H9 (cell line): ENCODE results near the gene GRHL3. TPM values are rescaled to one million over a fixed set of nuclear protein-coding genes. Genes with fewer than 3 reads are reported as not detected.

Experiments used
- DNase-seq: peaks from one replicate; pipeline ENCODE4 v3.0.0-alpha.2; 2017
- H2AFZ ChIP-seq: one replicate; pipeline ENCODE4 v1.6.1; 2013; ENCODE audit warnings: mild to moderate bottlenecking, low read length, control low read depth, moderate library complexity
- H2AK5ac ChIP-seq: 2 replicates; pipeline ENCODE4 v1.6.1; 2013; ENCODE audit warnings: low read length, control low read depth, mixed read lengths; ENCODE audit not compliant: insufficient read length
- H2BK120ac ChIP-seq: one replicate; pipeline ENCODE4 v1.6.1; 2013; ENCODE audit warnings: low read depth, mild to moderate bottlenecking, low read length, control low read depth, inconsistent platforms; ENCODE audit not compliant: poor library complexity, severe bottlenecking
- H2BK12ac ChIP-seq: 2 replicates; pipeline ENCODE4 v1.6.1; 2013; ENCODE audit warnings: low read length, control low read depth, mixed read lengths, low read depth; ENCODE audit not compliant: insufficient read length
- H2BK15ac ChIP-seq: 2 replicates; pipeline ENCODE4 v1.6.1; 2013; ENCODE audit warnings: low read depth, low read length, control low read depth
- H2BK20ac ChIP-seq: one replicate; pipeline ENCODE4 v1.6.1; 2013; ENCODE audit warnings: low read depth, mild to moderate bottlenecking, low read length, control low read depth, inconsistent platforms; ENCODE audit not compliant: poor library complexity, severe bottlenecking
- H2BK5ac ChIP-seq: 2 replicates; pipeline ENCODE4 v1.6.1; 2013; ENCODE audit warnings: low read length, control low read depth, mixed read lengths; ENCODE audit not compliant: insufficient read length
- H3K14ac ChIP-seq: 2 replicates; pipeline ENCODE4 v1.6.1; 2013; ENCODE audit warnings: low read length, control low read depth; ENCODE audit not compliant: insufficient read depth
- H3K18ac ChIP-seq: 2 replicates; pipeline ENCODE4 v1.6.1; 2013; ENCODE audit warnings: low read depth, mild to moderate bottlenecking, mixed read lengths, low read length, control low read depth; ENCODE audit not compliant: insufficient read length
- H3K23ac ChIP-seq: 2 replicates; pipeline ENCODE4 v1.6.1; 2013; ENCODE audit warnings: low read length, control low read depth, mixed read lengths, low read depth; ENCODE audit not compliant: insufficient read length
- H3K23me2 ChIP-seq: 2 replicates; pipeline ENCODE4 v1.6.1; 2013; ENCODE audit warnings: low read depth, mild to moderate bottlenecking, mixed read lengths, low read length, control low read depth; ENCODE audit not compliant: insufficient read length, poor library complexity, severe bottlenecking
- H3K27ac ChIP-seq: 2 replicates; pipeline ENCODE4 v1.5.1; 2013; ENCODE audit warnings: low read length, control low read depth, mixed read lengths, low read depth; ENCODE audit not compliant: insufficient read length
- H3K27me3 ChIP-seq: 2 replicates; pipeline ENCODE4 v1.6.1; 2013; ENCODE audit warnings: low read length, control low read depth, inconsistent platforms; ENCODE audit not compliant: insufficient read depth
- H3K4ac ChIP-seq: 2 replicates; pipeline ENCODE4 v1.6.1; 2013; ENCODE audit warnings: low read depth, mild to moderate bottlenecking, control low read depth, inconsistent platforms, low read length, moderate library complexity
- H3K4me1 ChIP-seq: 2 replicates; pipeline ENCODE4 v1.6.1; 2013; ENCODE audit warnings: low read length, control low read depth, inconsistent platforms; ENCODE audit not compliant: insufficient read depth
- H3K4me2 ChIP-seq: 2 replicates; pipeline ENCODE4 v1.6.1; 2013; ENCODE audit warnings: low read length, control low read depth, mixed read lengths; ENCODE audit not compliant: insufficient read length, insufficient read depth
- H3K56ac ChIP-seq: 2 replicates; pipeline ENCODE4 v1.6.1; 2013; ENCODE audit warnings: low read depth, mild to moderate bottlenecking, mixed read lengths, low read length, control low read depth; ENCODE audit not compliant: insufficient read length
- H3K79me1 ChIP-seq: 2 replicates; pipeline ENCODE4 v1.6.1; 2013; ENCODE audit warnings: low read depth, mild to moderate bottlenecking, moderate library complexity, low read length, control low read depth, inconsistent platforms; ENCODE audit not compliant: insufficient read depth, poor library complexity, severe bottlenecking
- H3K79me2 ChIP-seq: 2 replicates; pipeline ENCODE4 v1.6.1; 2013; ENCODE audit warnings: low read length, control low read depth, inconsistent platforms; ENCODE audit not compliant: insufficient read depth
- H3K9ac ChIP-seq: 2 replicates; pipeline ENCODE4 v1.6.1; 2013; ENCODE audit warnings: low read length, control low read depth, mixed read lengths; ENCODE audit not compliant: insufficient read length; ENCODE audit errors: extremely low read depth
- H3K9me3 ChIP-seq: one replicate; pipeline ENCODE4 v1.6.1; 2013; ENCODE audit warnings: low read depth, low read length, inconsistent platforms; ENCODE audit not compliant: control insufficient read depth
- H3T11ph ChIP-seq: one replicate; pipeline ENCODE4 v1.6.1; 2013; ENCODE audit warnings: mild to moderate bottlenecking, low read length, control low read depth, inconsistent platforms
- H4K20me1 ChIP-seq: one replicate; pipeline ENCODE4 v1.6.1; 2013; ENCODE audit not compliant: control insufficient read depth, insufficient read length, insufficient read depth
- H4K5ac ChIP-seq: 2 replicates; pipeline ENCODE4 v1.6.1; 2013; ENCODE audit warnings: low read depth, mild to moderate bottlenecking, mixed read lengths, low read length, control low read depth; ENCODE audit not compliant: insufficient read length
- H4K8ac ChIP-seq: replicated peaks from 2 replicates; pipeline ENCODE4 v1.6.1; 2013; ENCODE audit warnings: low read length, control low read depth, mixed read lengths, low read depth; ENCODE audit not compliant: insufficient read length
- H4K91ac ChIP-seq: 2 replicates; pipeline ENCODE4 v1.6.1; 2013; ENCODE audit warnings: low read depth, mild to moderate bottlenecking, moderate library complexity, mixed read lengths, low read length, control low read depth; ENCODE audit not compliant: insufficient read length
- H3K27ac Mint-ChIP-seq, 3 experiments: 2 replicates in 2 of 3; 3 replicates in 1 of 3; pipeline ENCODE4 v1.8.0; 2020 to 2021; ENCODE audit warnings: mixed read lengths in 3 of 3, mild to moderate bottlenecking in 1 of 3, moderate library complexity in 1 of 3
- H3K27me3 Mint-ChIP-seq: 2 replicates; pipeline ENCODE4 v1.8.0; 2021; ENCODE audit warnings: low read depth, mild to moderate bottlenecking, moderate library complexity, mixed read lengths
- H3K36me3 Mint-ChIP-seq, 3 experiments: 2 replicates in 2 of 3; 3 replicates in 1 of 3; pipeline ENCODE4 v1.8.0; 2020 to 2021; ENCODE audit warnings: low read depth in 3 of 3, mixed read lengths in 3 of 3; ENCODE audit not compliant: insufficient read depth in 1 of 3
- H3K4me1 Mint-ChIP-seq, 2 experiments: 2 replicates each; pipeline ENCODE4 v1.8.0; 2020; ENCODE audit warnings: mixed read lengths in 2 of 2
- H3K4me3 Mint-ChIP-seq, 2 experiments: 2 replicates in 1 of 2; 3 replicates in 1 of 2; pipeline ENCODE4 v1.8.0; 2020 to 2021; ENCODE audit warnings: mild to moderate bottlenecking in 2 of 2, mixed read lengths in 2 of 2, moderate library complexity in 1 of 2
- H3K9me3 Mint-ChIP-seq, 2 experiments: 2 replicates in 1 of 2; 3 replicates in 1 of 2; pipeline ENCODE4 v1.8.0; 2020; ENCODE audit warnings: mild to moderate bottlenecking in 2 of 2, mixed read lengths in 2 of 2, moderate library complexity in 1 of 2
- WGBS: extraction: QIAGEN DNeasy Blood & Tissue Kit; methylation state at CpG from one replicate; pipeline ENCODE4 v1.1.7; 2013; ENCODE audit warnings: missing lambda C conversion rate, low lambda C conversion rate, mixed read lengths; ENCODE audit not compliant: insufficient read length; ENCODE audit errors: extremely low coverage; 5-methylcytosine and 5-hydroxymethylcytosine counted together
- total RNA-seq: library from RNA; stranded (reverse); gene quantifications from 2 replicates; pipeline ENCODE4 v1.2.1, GENCODE V29; 2021
- TF ChIP-seq, protein P1 (sequence below): fragments of 200-600 bp; sonication (generic); conservative IDR thresholded peaks from 3 replicates; pipeline ENCODE4 v1.8.0; 2021; ENCODE audit warnings: antibody characterized with exemption, mild to moderate bottlenecking

The GRHL3 gene
- total RNA-seq, 1 experiment from 2014 or later: 3.5 TPM

DNA sequence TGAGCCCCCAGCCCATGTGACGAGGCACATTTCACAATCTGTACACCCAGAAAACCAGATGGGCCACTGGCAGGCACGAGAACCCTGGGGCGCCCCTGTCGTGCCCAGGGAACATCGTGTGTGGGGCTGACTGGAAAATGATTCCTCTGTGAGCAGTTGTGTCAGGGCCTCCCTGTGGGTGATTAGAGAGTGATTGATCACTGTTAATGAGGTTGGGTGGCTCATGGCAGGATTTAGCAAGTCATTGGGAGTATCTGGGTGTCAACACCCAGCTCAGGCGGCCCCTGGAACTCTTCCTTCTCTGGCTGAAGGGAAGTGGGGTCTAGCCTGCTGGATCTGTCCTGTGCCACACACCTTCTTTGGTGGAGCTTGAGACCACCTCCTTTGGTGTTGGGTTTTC lies 5.7 kb downstream of the GRHL3 start:
- Histone ChIP-seq H2BK120ac (no peak overlapping the region), H4K8ac (no peak overlapping the region), H2BK15ac (no peak overlapping the region), H3K27me3 (peaks cover 8% of the 10 kb centered on the region; the same call in 1 of the 2 replicates), H3K23me2 (peaks cover 9% of the 10 kb centered on the region), H4K20me1 (peaks cover 3% of the 10 kb centered on the region), H4K91ac (no peak overlapping the region), H2BK20ac (no peak overlapping the region), H3T11ph (no peak overlapping the region), H4K5ac (no peak overlapping the region), H3K79me2 (no peaks in the 10 kb centered on the region), H3K18ac (no peak overlapping the region), H3K23ac (no peak overlapping the region), H3K9ac (no peak overlapping the region), H2AFZ (no peak overlapping the region), H3K4me2 (no peak overlapping the region), H3K79me1 (no peaks in the 10 kb centered on the region), H3K56ac (no peak overlapping the region), H3K9me3 (no peaks in the 10 kb centered on the region), H2BK5ac (no peak overlapping the region), H2AK5ac (no peak overlapping the region), H2BK12ac (no peak overlapping the region), H3K4ac (no peak overlapping the region), H3K27ac (no peak overlapping the region), H3K14ac (no peak overlapping the region), H3K4me1 (no peaks in the 10 kb centered on the region)
- TF ChIP-seq, protein P1, sequence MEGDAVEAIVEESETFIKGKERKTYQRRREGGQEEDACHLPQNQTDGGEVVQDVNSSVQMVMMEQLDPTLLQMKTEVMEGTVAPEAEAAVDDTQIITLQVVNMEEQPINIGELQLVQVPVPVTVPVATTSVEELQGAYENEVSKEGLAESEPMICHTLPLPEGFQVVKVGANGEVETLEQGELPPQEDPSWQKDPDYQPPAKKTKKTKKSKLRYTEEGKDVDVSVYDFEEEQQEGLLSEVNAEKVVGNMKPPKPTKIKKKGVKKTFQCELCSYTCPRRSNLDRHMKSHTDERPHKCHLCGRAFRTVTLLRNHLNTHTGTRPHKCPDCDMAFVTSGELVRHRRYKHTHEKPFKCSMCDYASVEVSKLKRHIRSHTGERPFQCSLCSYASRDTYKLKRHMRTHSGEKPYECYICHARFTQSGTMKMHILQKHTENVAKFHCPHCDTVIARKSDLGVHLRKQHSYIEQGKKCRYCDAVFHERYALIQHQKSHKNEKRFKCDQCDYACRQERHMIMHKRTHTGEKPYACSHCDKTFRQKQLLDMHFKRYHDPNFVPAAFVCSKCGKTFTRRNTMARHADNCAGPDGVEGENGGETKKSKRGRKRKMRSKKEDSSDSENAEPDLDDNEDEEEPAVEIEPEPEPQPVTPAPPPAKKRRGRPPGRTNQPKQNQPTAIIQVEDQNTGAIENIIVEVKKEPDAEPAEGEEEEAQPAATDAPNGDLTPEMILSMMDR: no peak
- Mint-ChIP-seq H3K27me3 (peaks cover 60% of the 10 kb centered on the region), H3K27ac (no peak overlapping the region), H3K4me1 (peaks cover 34 to 39% of the 10 kb centered on the region in 2 experiments), H3K4me3 (no peak overlapping the region), H3K36me3 (no peaks in the 10 kb centered on the region), H3K9me3 (no peaks in the 10 kb centered on the region)
- DNase-seq: no peak
- WGBS: no CpG with 5 or more reads among the region's 6 CpGs
